Measurements from ENCODE around the gene KHDRBS2.

Gene KHDRBS2

GRCh38 chr6:61949161-61949560 is 336.9 kb downstream of the KHDRBS2 start:
- DNase-seq, result no peak
- H3K4me2 ChIP-seq (ENCODE audit: low read length, poor library complexity, severe bottlenecking), result no peak overlapping the region
- no peak overlapping the region for H3K4ac ChIP-seq (ENCODE audit: low read depth in 1 of 2, low read length in 2 of 2)
- no peaks in the 10 kb centered on the region for H3K9me3 ChIP-seq (ENCODE audit: control insufficient read depth, low read length)
- H2BK12ac ChIP-seq (ENCODE audit: low read length in 2 of 2), result no peak overlapping the region
- H3K36me3 ChIP-seq (ENCODE audit: control insufficient read depth in 1 of 2, insufficient read depth in 2 of 2, low read depth in 1 of 2, low read length in 2 of 2), result no peaks in the 10 kb centered on the region
- H3K14ac ChIP-seq (ENCODE audit: low read length in 2 of 2), result no peak overlapping the region
- H3K23ac ChIP-seq (ENCODE audit: low read length in 2 of 2), result no peak overlapping the region
- no peak overlapping the region for H2AFZ ChIP-seq (ENCODE audit: low read depth, low read length)
- H2BK120ac ChIP-seq (ENCODE audit: low read depth, low read length), result no peak overlapping the region
- H2AK5ac ChIP-seq (ENCODE audit: low read length, severe bottlenecking), result no peak overlapping the region
- H3K27me3 ChIP-seq (ENCODE audit: control insufficient read depth in 1 of 2, insufficient read depth in 1 of 2, low read length in 2 of 2), result no peaks in the 10 kb centered on the region
- no peak overlapping the region for H3K9ac ChIP-seq (ENCODE audit: low read length)
- no peaks in the 10 kb centered on the region for H3K4me1 ChIP-seq (ENCODE audit: control insufficient read depth, insufficient read depth, low read depth, low read length)
- H3K27ac ChIP-seq (ENCODE audit: low read length, poor library complexity, severe bottlenecking), result no peak overlapping the region
- H2BK15ac ChIP-seq (ENCODE audit: low read depth, poor library complexity, severe bottlenecking), result no peak overlapping the region
- H4K91ac ChIP-seq (ENCODE audit: low read length), result no peak overlapping the region
- no peak overlapping the region for H4K8ac ChIP-seq (ENCODE audit: low read length)
- no peak overlapping the region for H3K18ac ChIP-seq (ENCODE audit: low read depth in 1 of 2, low read length in 2 of 2)
- no peaks in the 10 kb centered on the region for H3K79me1 ChIP-seq (replicated peaks; ENCODE audit: low read length, poor library complexity, severe bottlenecking)
- no peak overlapping the region for H3K4me3 ChIP-seq (ENCODE audit: insufficient read depth in 1 of 2, low read depth in 1 of 2, low read length in 2 of 2)
- no peak overlapping the region for H2BK5ac ChIP-seq (ENCODE audit: low read depth, low read length, poor library complexity, severe bottlenecking)

GRCh38 chr6:61947311-61947947 is 338.6 kb downstream of the KHDRBS2 start:
- H3K4ac ChIP-seq (ENCODE audit: low read depth in 1 of 2, low read length in 2 of 2), result no peak overlapping the region
- no peak overlapping the region for H4K8ac ChIP-seq (ENCODE audit: low read length)
- no peak overlapping the region for H2AK5ac ChIP-seq (ENCODE audit: low read length, severe bottlenecking)
- H3K14ac ChIP-seq (ENCODE audit: low read length in 2 of 2), result no peak overlapping the region
- H2BK120ac ChIP-seq (ENCODE audit: low read depth, low read length), result no peak overlapping the region
- no peak overlapping the region for H3K27ac ChIP-seq (ENCODE audit: low read length, poor library complexity, severe bottlenecking)
- H3K79me1 ChIP-seq (replicated peaks; ENCODE audit: low read length, poor library complexity, severe bottlenecking), result no peaks in the 10 kb centered on the region
- no peak overlapping the region for H2BK5ac ChIP-seq (ENCODE audit: low read depth, low read length, poor library complexity, severe bottlenecking)
- no peak for DNase-seq
- H3K9me3 ChIP-seq (ENCODE audit: control insufficient read depth, low read length), result no peaks in the 10 kb centered on the region
- H3K27me3 ChIP-seq (ENCODE audit: control insufficient read depth in 1 of 2, insufficient read depth in 1 of 2, low read length in 2 of 2), result no peaks in the 10 kb centered on the region
- no peak overlapping the region for H3K9ac ChIP-seq (ENCODE audit: low read length)
- H3K4me2 ChIP-seq (ENCODE audit: low read length, poor library complexity, severe bottlenecking), result no peak overlapping the region
- H2BK12ac ChIP-seq (ENCODE audit: low read length in 2 of 2), result no peak overlapping the region
- H3K4me1 ChIP-seq (ENCODE audit: control insufficient read depth, insufficient read depth, low read depth, low read length), result no peaks in the 10 kb centered on the region
- H3K23ac ChIP-seq (ENCODE audit: low read length in 2 of 2), result no peak overlapping the region
- no peak overlapping the region for H4K91ac ChIP-seq (ENCODE audit: low read length)
- no peak overlapping the region for H2BK15ac ChIP-seq (ENCODE audit: low read depth, poor library complexity, severe bottlenecking)
- no peaks in the 10 kb centered on the region for H3K36me3 ChIP-seq (ENCODE audit: control insufficient read depth in 1 of 2, insufficient read depth in 2 of 2, low read depth in 1 of 2, low read length in 2 of 2)
- H3K18ac ChIP-seq (ENCODE audit: low read depth in 1 of 2, low read length in 2 of 2), result no peak overlapping the region
- H3K4me3 ChIP-seq (ENCODE audit: insufficient read depth in 1 of 2, low read depth in 1 of 2, low read length in 2 of 2), result no peak overlapping the region
- no peak overlapping the region for H2AFZ ChIP-seq (ENCODE audit: low read depth, low read length)

GRCh38 chr6:61940919-61941318 is 345.1 kb downstream of the KHDRBS2 start:
- Histone ChIP-seq H3K4me1 (ENCODE audit: control insufficient read depth, insufficient read depth, low read depth, low read length) (no peaks in the 10 kb centered on the region), H3K27me3 (ENCODE audit: control insufficient read depth in 1 of 2, insufficient read depth in 1 of 2, low read length in 2 of 2) (no peaks in the 10 kb centered on the region), H3K36me3 (ENCODE audit: control insufficient read depth in 1 of 2, insufficient read depth in 2 of 2, low read depth in 1 of 2, low read length in 2 of 2) (no peaks in the 10 kb centered on the region), H2BK15ac (ENCODE audit: low read depth, poor library complexity, severe bottlenecking) (no peak overlapping the region), H2BK12ac (ENCODE audit: low read length in 2 of 2) (no peak overlapping the region), H4K91ac (ENCODE audit: low read length) (no peak overlapping the region), H4K8ac (ENCODE audit: low read length) (no peak overlapping the region), H3K4me3 (ENCODE audit: insufficient read depth in 1 of 2, low read depth in 1 of 2, low read length in 2 of 2) (no peak overlapping the region), H3K79me1 (replicated peaks; ENCODE audit: low read length, poor library complexity, severe bottlenecking) (no peaks in the 10 kb centered on the region), H2BK120ac (ENCODE audit: low read depth, low read length) (no peak overlapping the region), H2BK5ac (ENCODE audit: low read depth, low read length, poor library complexity, severe bottlenecking) (no peak overlapping the region), H3K9ac (ENCODE audit: low read length) (no peak overlapping the region), H3K4me2 (ENCODE audit: low read length, poor library complexity, severe bottlenecking) (no peak overlapping the region), H3K14ac (ENCODE audit: low read length in 2 of 2) (no peak overlapping the region), H3K18ac (ENCODE audit: low read depth in 1 of 2, low read length in 2 of 2) (no peak overlapping the region), H3K27ac (ENCODE audit: low read length, poor library complexity, severe bottlenecking) (no peak overlapping the region), H3K9me3 (ENCODE audit: control insufficient read depth, low read length) (peaks cover 4% of the 10 kb centered on the region), H2AFZ (ENCODE audit: low read depth, low read length) (no peak overlapping the region), H3K23ac (ENCODE audit: low read length in 2 of 2) (no peak overlapping the region), H3K4ac (ENCODE audit: low read depth in 1 of 2, low read length in 2 of 2) (no peak overlapping the region), H2AK5ac (ENCODE audit: low read length, severe bottlenecking) (no peak overlapping the region)
- 85% methylated on average over 2 of the region's 2 CpGs for WGBS
- no peak for DNase-seq

GRCh38 chr6:61935242-61935846 is 350.7 kb downstream of the KHDRBS2 start:
- Histone ChIP-seq H3K9ac (ENCODE audit: low read length) (no peak overlapping the region), H3K4me3 (ENCODE audit: insufficient read depth in 1 of 2, low read depth in 1 of 2, low read length in 2 of 2) (no peak overlapping the region), H2BK15ac (ENCODE audit: low read depth, poor library complexity, severe bottlenecking) (no peak overlapping the region), H2AFZ (ENCODE audit: low read depth, low read length) (no peak overlapping the region), H3K4me1 (ENCODE audit: control insufficient read depth, insufficient read depth, low read depth, low read length) (no peaks in the 10 kb centered on the region), H3K9me3 (ENCODE audit: control insufficient read depth, low read length) (peaks cover 8% of the 10 kb centered on the region), H2BK120ac (ENCODE audit: low read depth, low read length) (no peak overlapping the region), H2BK5ac (ENCODE audit: low read depth, low read length, poor library complexity, severe bottlenecking) (no peak overlapping the region), H4K8ac (ENCODE audit: low read length) (no peak overlapping the region), H3K14ac (ENCODE audit: low read length in 2 of 2) (no peak overlapping the region), H2AK5ac (ENCODE audit: low read length, severe bottlenecking) (no peak overlapping the region), H3K27ac (ENCODE audit: low read length, poor library complexity, severe bottlenecking) (no peak overlapping the region), H3K36me3 (ENCODE audit: control insufficient read depth in 1 of 2, insufficient read depth in 2 of 2, low read depth in 1 of 2, low read length in 2 of 2) (no peaks in the 10 kb centered on the region), H3K23ac (ENCODE audit: low read length in 2 of 2) (no peak overlapping the region), H3K18ac (ENCODE audit: low read depth in 1 of 2, low read length in 2 of 2) (no peak overlapping the region), H3K27me3 (ENCODE audit: control insufficient read depth in 1 of 2, insufficient read depth in 1 of 2, low read length in 2 of 2) (no peaks in the 10 kb centered on the region), H2BK12ac (ENCODE audit: low read length in 2 of 2) (no peak overlapping the region), H3K4ac (ENCODE audit: low read depth in 1 of 2, low read length in 2 of 2) (no peak overlapping the region), H3K4me2 (ENCODE audit: low read length, poor library complexity, severe bottlenecking) (no peak overlapping the region), H3K79me1 (replicated peaks; ENCODE audit: low read length, poor library complexity, severe bottlenecking) (no peaks in the 10 kb centered on the region), H4K91ac (ENCODE audit: low read length) (no peak overlapping the region)
- DNase-seq, result no peak
- WGBS, result 80% methylated on average over 1 of the region's 1 CpG

Measured in mesenchymal stem cell (in vitro differentiated cells and primary cell).